ENCODE data around the gene CACNA1D. TPM values are rescaled to one million over a fixed set of nuclear protein-coding genes. Genes with fewer than 3 reads are reported as not detected.

CACNA1D gene
- total and polyA plus RNA-seq, 7 experiments from 2014 or later, result 0.61 to 2.0 (median 0.70) TPM; not detected in 4

DNA sequence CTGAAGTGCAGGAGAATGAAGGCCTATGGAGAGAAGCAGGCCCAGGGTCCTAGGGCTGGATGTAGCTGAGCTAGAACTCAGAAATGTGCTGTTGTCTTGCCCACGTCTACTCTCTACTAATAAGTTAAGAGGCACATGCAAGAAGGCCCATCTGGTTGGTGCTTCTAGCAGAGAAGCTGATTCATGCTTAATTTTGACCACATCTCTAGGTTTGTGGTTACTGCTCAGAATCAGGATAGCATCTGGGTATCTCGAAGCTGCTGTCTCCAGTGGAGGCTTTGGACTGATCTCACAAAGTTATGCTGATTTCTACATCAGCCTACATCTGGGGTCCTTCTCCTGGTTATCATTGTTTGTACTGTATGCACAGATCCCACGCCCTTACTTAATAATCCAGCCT lies 87.3 kb downstream of the CACNA1D start:
- Histone ChIP-seq H3K27me3 (ENCODE audit: control insufficient read depth in 2 of 2, insufficient read depth in 2 of 2, low read length in 2 of 2) (no peaks in the 10 kb centered on the region), H3K4me3 (ENCODE audit: low read length) (no peak overlapping the region), H3K4me1 (ENCODE audit: control insufficient read depth in 2 of 2, insufficient read depth in 2 of 2, low read length in 2 of 2) (no peaks in the 10 kb centered on the region), H3K36me3 (ENCODE audit: control insufficient read depth in 2 of 3, insufficient read depth in 3 of 3, low read length in 3 of 3) (no peaks in the 10 kb centered on the region), H3K27ac (ENCODE audit: low read depth, low read length) (no peak overlapping the region), H3K9me3 (ENCODE audit: control insufficient read depth in 2 of 3, low read length in 3 of 3) (no peaks in the 10 kb centered on the region)
- DNase-seq (no peak), ATAC-seq (peak; percentile 61)
- H3K36me3 Mint-ChIP-seq, result no peaks in the 10 kb centered on the region
- H3K4me1 Mint-ChIP-seq, result peaks cover 0 to 4% (median 0%) of the 10 kb centered on the region in 7 donors
- H3K27ac Mint-ChIP-seq, result no peak overlapping the region
- H3K4me3 Mint-ChIP-seq, result no peak overlapping the region
- H3K27me3 Mint-ChIP-seq, result peaks cover 0 to 6% (median 3%) of the 10 kb centered on the region in 5 donors
- CTCF ChIA-PET, result no interaction called here
- POLR2A ChIA-PET, result no interaction called here
- H3K9me3 Mint-ChIP-seq, result no peaks in the 10 kb centered on the region
- intact Hi-C loops (cut with micrococcal nuclease), result no loop called here

DNA sequence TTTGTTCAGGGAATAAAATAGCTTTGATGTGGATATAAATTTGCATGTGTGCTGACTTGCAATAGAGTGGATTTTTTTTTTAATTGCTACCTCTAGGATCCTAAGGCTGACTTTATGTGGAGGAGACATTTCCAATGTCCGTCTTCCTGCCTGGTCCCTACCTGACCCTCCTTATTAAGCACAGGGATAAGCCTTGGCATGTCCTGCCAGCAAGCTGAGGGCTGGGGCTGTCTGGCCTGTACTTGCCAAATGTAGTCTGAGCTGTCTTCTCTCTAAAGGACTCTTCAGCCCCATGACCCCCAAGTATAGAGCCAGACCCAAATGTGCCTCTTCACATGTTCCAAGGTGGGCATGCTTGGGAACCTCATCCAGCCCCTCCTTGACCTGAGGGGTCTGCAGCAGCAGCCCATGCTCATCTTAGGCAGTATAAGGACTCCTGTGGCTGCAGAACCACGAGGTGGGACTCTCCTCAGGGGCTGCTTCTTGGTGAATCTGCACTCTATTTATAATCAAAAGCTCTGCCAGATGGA lies 88.8 kb downstream of the CACNA1D start:
- H3K27me3 Mint-ChIP-seq, result peaks cover 0 to 2% (median 0%) of the 10 kb centered on the region in 5 donors
- no peak for ATAC-seq
- intact Hi-C loops (cut with micrococcal nuclease), result no loop called here

DNA sequence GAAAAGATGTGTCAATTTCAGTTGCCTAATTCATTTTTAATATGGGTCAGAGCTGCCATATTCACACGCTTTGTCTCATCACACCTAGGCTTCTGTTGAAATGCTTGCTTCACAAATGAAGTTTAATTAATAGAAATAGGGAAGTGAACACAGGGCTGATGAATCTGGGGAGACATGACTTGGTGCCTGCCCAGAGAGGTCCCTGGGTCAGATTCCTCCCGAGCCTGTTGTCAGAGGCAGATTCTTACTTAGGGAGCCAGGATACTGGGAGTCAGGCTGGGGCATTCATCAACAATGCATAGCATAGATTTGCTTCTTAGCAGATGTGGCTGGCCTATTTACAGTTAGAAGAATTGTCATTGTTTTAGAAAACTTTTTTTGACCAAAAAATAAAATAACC lies 90.6 kb downstream of the CACNA1D start:
- Histone ChIP-seq H3K27me3 (ENCODE audit: control insufficient read depth in 2 of 2, insufficient read depth in 2 of 2, low read length in 2 of 2) (no peaks in the 10 kb centered on the region), H3K4me3 (ENCODE audit: low read length) (no peak overlapping the region), H3K27ac (ENCODE audit: low read depth, low read length) (no peak overlapping the region), H3K36me3 (ENCODE audit: control insufficient read depth in 2 of 3, insufficient read depth in 3 of 3, low read length in 3 of 3) (no peaks in the 10 kb centered on the region), H3K4me1 (ENCODE audit: control insufficient read depth in 2 of 2, insufficient read depth in 2 of 2, low read length in 2 of 2) (no peaks in the 10 kb centered on the region), H3K9me3 (ENCODE audit: control insufficient read depth in 2 of 3, low read length in 3 of 3) (no peaks in the 10 kb centered on the region)
- H3K9me3 Mint-ChIP-seq, result no peaks in the 10 kb centered on the region
- H3K36me3 Mint-ChIP-seq, result no peaks in the 10 kb centered on the region
- POLR2A ChIA-PET, result no interaction called here
- peaks cover 0 to 6% (median 0%) of the 10 kb centered on the region in 7 donors for H3K4me1 Mint-ChIP-seq
- intact Hi-C loops (cut with micrococcal nuclease), result no loop called here
- H3K27me3 Mint-ChIP-seq, result peaks cover 0 to 1% (median 0%) of the 10 kb centered on the region in 5 donors
- no peak overlapping the region for H3K4me3 Mint-ChIP-seq
- CTCF ChIA-PET, result no interaction called here
- DNase-seq, result no peak
- no peak for ATAC-seq
- H3K27ac Mint-ChIP-seq, result no peak overlapping the region

More for the DNA sequence above, 88.8 kb downstream of the CACNA1D start:
- CTCF ChIA-PET, result no interaction called here
- no peak overlapping the region for H3K27ac ChIP-seq (ENCODE audit: low read depth, low read length)
- Mint-ChIP-seq H3K9me3 (no peaks in the 10 kb centered on the region), H3K27ac (no peak overlapping the region), H3K4me3 (no peak overlapping the region), H3K4me1 (peaks cover 0 to 4% (median 0%) of the 10 kb centered on the region in 7 donors), H3K36me3 (no peaks in the 10 kb centered on the region)
- no peaks in the 10 kb centered on the region for H3K27me3 ChIP-seq (ENCODE audit: control insufficient read depth in 2 of 2, insufficient read depth in 2 of 2, low read length in 2 of 2)
- H3K36me3 ChIP-seq (ENCODE audit: control insufficient read depth in 2 of 3, insufficient read depth in 3 of 3, low read length in 3 of 3), result no peaks in the 10 kb centered on the region
- H3K4me3 ChIP-seq (ENCODE audit: low read length), result no peak overlapping the region
- POLR2A ChIA-PET, result no interaction called here
- no peak for DNase-seq
- no peaks in the 10 kb centered on the region for H3K4me1 ChIP-seq (ENCODE audit: control insufficient read depth in 2 of 2, insufficient read depth in 2 of 2, low read length in 2 of 2)
- no peaks in the 10 kb centered on the region for H3K9me3 ChIP-seq (ENCODE audit: control insufficient read depth in 2 of 3, low read length in 3 of 3)

DNA sequence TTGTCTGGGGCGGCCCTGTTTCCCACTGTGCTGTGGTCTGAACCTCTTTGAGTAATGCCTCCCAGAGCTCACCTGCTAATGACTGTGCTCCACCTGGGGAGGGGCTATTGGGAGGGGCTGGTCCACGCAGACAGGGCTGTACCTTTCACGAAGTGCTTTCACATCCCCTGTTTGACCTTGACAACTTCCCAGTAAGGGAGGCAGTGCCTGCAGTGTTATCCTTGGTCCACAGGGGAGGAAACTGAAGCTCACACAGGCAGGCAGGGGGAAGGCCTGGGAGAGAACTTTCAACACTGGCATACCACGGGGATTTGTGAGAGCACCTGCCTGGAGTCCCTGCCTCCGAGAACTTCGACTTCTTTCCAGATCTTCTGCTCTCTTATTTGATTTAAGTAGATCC lies 91.2 kb downstream of the CACNA1D start:
- no peaks in the 10 kb centered on the region for H3K9me3 Mint-ChIP-seq
- CTCF ChIA-PET, result no interaction called here
- no peak overlapping the region for H3K4me3 Mint-ChIP-seq
- Histone ChIP-seq H3K27ac (ENCODE audit: low read depth, low read length) (no peak overlapping the region), H3K4me1 (ENCODE audit: control insufficient read depth in 2 of 2, insufficient read depth in 2 of 2, low read length in 2 of 2) (no peaks in the 10 kb centered on the region), H3K9me3 (ENCODE audit: control insufficient read depth in 2 of 3, low read length in 3 of 3) (no peaks in the 10 kb centered on the region), H3K36me3 (ENCODE audit: control insufficient read depth in 2 of 3, insufficient read depth in 3 of 3, low read length in 3 of 3) (no peaks in the 10 kb centered on the region), H3K27me3 (ENCODE audit: control insufficient read depth in 2 of 2, insufficient read depth in 2 of 2, low read length in 2 of 2) (no peaks in the 10 kb centered on the region), H3K4me3 (ENCODE audit: low read length) (no peak overlapping the region)
- peaks cover 0 to 1% (median 0%) of the 10 kb centered on the region in 5 donors for H3K27me3 Mint-ChIP-seq
- DNase-seq (no peak), ATAC-seq (no peak)
- H3K4me1 Mint-ChIP-seq, result peaks cover 0 to 6% (median 0%) of the 10 kb centered on the region in 7 donors
- H3K36me3 Mint-ChIP-seq, result no peaks in the 10 kb centered on the region
- POLR2A ChIA-PET, result no interaction called here
- H3K27ac Mint-ChIP-seq, result no peak overlapping the region
- intact Hi-C loops (cut with micrococcal nuclease), result no loop called here

DNA sequence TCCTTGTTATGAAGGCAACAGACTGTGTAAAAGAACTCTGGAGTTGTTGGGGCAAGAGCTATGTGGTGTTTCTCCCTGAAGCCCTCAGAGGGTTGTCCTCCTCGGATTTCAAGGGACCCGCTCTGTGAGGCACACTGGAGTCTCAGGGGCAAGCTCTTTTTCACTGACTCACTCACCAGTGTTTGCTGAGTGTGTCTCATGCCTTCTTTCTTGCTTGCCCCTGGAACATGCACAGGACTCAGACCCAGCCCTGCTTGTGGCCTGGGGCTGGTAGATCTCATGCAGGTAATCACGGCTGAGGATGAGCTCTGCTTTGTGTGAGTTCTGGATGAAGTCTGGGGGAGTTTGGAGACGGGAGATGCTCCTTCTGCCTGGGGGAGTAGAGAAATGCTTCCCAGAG lies 93.7 kb downstream of the CACNA1D start:
- ATAC-seq, result no peak
- Mint-ChIP-seq H3K36me3 (no peaks in the 10 kb centered on the region), H3K27me3 (peaks cover 0 to 4% (median 0%) of the 10 kb centered on the region in 5 donors), H3K27ac (peak overlapping the region in 1 of 9 donors; percentile 7), H3K4me1 (peaks cover 0 to 1% (median 0%) of the 10 kb centered on the region in 7 donors), H3K9me3 (peaks cover 0 to 2% (median 0%) of the 10 kb centered on the region in 11 donors), H3K4me3 (no peak overlapping the region)
- POLR2A ChIA-PET, result no interaction called here
- Histone ChIP-seq H3K27me3 (ENCODE audit: control insufficient read depth in 2 of 2, insufficient read depth in 2 of 2, low read length in 2 of 2) (no peaks in the 10 kb centered on the region), H3K36me3 (ENCODE audit: control insufficient read depth in 2 of 3, insufficient read depth in 3 of 3, low read length in 3 of 3) (no peaks in the 10 kb centered on the region), H3K9me3 (ENCODE audit: control insufficient read depth in 2 of 3, low read length in 3 of 3) (no peaks in the 10 kb centered on the region), H3K27ac (ENCODE audit: low read depth, low read length) (no peak overlapping the region), H3K4me3 (ENCODE audit: low read length) (no peak overlapping the region), H3K4me1 (ENCODE audit: control insufficient read depth in 2 of 2, insufficient read depth in 2 of 2, low read length in 2 of 2) (no peaks in the 10 kb centered on the region)
- CTCF ChIA-PET, result no interaction called here
- intact Hi-C loops (cut with micrococcal nuclease), result no loop called here
- no peak for DNase-seq

DNA sequence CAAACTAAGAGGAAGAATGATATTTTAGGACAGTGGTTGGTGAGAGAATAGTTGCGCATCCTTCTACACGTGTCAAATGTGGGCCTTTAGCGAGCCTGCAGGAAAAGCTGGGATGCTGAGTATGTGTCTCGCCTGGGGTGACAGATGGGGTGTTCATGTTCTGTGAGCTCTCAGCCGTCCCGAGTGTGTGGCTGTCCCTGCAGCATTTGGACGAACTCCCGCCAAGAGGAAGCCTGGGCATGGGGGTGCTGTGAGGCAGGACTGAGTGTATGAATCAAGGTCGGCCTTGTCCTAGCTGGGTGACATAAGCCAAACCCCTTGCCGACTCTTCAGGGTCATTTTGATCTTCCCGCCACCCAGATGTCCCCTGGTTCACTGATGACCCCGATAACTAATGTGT lies 94.8 kb downstream of the CACNA1D start:
- no peak for DNase-seq
- H3K36me3 Mint-ChIP-seq, result no peaks in the 10 kb centered on the region
- no peak overlapping the region for H3K4me3 ChIP-seq (ENCODE audit: low read length)
- no peak for ATAC-seq
- peaks cover 0 to 2% (median 0%) of the 10 kb centered on the region in 11 donors for H3K9me3 Mint-ChIP-seq
- H3K4me3 Mint-ChIP-seq, result no peak overlapping the region
- no peaks in the 10 kb centered on the region for H3K9me3 ChIP-seq (ENCODE audit: control insufficient read depth in 2 of 3, low read length in 3 of 3)
- peaks cover 0 to 4% (median 0%) of the 10 kb centered on the region in 5 donors for H3K27me3 Mint-ChIP-seq
- peaks cover 0 to 1% (median 0%) of the 10 kb centered on the region in 7 donors for H3K4me1 Mint-ChIP-seq
- POLR2A ChIA-PET, result no interaction called here
- H3K27ac Mint-ChIP-seq, result no peak overlapping the region
- H3K27ac ChIP-seq (ENCODE audit: low read depth, low read length), result no peak overlapping the region
- no peaks in the 10 kb centered on the region for H3K27me3 ChIP-seq (ENCODE audit: control insufficient read depth in 2 of 2, insufficient read depth in 2 of 2, low read length in 2 of 2)
- no peaks in the 10 kb centered on the region for H3K36me3 ChIP-seq (ENCODE audit: control insufficient read depth in 2 of 3, insufficient read depth in 3 of 3, low read length in 3 of 3)
- intact Hi-C loops (cut with micrococcal nuclease), result no loop called here
- no peaks in the 10 kb centered on the region for H3K4me1 ChIP-seq (ENCODE audit: control insufficient read depth in 2 of 2, insufficient read depth in 2 of 2, low read length in 2 of 2)
- CTCF ChIA-PET, result no interaction called here

DNA sequence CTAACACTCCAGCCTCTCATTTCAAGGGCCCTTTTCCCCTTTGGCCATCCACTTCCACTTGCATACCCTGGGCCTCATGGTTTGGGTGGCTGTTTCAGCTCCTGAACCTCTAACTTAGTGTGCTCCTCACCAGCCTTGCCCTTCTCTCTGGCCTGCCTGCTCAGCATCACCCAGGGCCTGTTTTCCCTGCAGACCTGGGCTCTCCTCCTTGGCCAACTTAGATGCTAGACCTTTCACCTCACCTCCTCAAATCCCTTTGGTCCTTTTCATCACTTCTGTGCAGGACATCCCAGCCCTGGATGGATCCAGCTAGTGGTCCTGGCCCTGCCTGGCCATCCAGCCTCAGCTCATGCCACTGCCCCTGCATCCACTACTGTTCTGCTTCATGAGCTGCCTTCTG lies 95.4 kb downstream of the CACNA1D start:
- Histone ChIP-seq H3K27me3 (ENCODE audit: control insufficient read depth in 2 of 2, insufficient read depth in 2 of 2, low read length in 2 of 2) (no peaks in the 10 kb centered on the region), H3K4me1 (ENCODE audit: control insufficient read depth in 2 of 2, insufficient read depth in 2 of 2, low read length in 2 of 2) (no peaks in the 10 kb centered on the region), H3K36me3 (ENCODE audit: control insufficient read depth in 2 of 3, insufficient read depth in 3 of 3, low read length in 3 of 3) (no peaks in the 10 kb centered on the region), H3K27ac (ENCODE audit: low read depth, low read length) (no peak overlapping the region), H3K4me3 (ENCODE audit: low read length) (no peak overlapping the region), H3K9me3 (ENCODE audit: control insufficient read depth in 2 of 3, low read length in 3 of 3) (no peaks in the 10 kb centered on the region)
- POLR2A ChIA-PET, result no interaction called here
- no peaks in the 10 kb centered on the region for H3K36me3 Mint-ChIP-seq
- H3K27ac Mint-ChIP-seq, result no peak overlapping the region
- peaks cover 0 to 1% (median 0%) of the 10 kb centered on the region in 7 donors for H3K4me1 Mint-ChIP-seq
- H3K9me3 Mint-ChIP-seq, result peaks cover 0 to 2% (median 0%) of the 10 kb centered on the region in 11 donors
- intact Hi-C loops (cut with micrococcal nuclease), result no loop called here
- CTCF ChIA-PET, result no interaction called here
- H3K4me3 Mint-ChIP-seq, result no peak overlapping the region
- ATAC-seq (no peak), DNase-seq (no peak)
- peaks cover 0 to 4% (median 0%) of the 10 kb centered on the region in 5 donors for H3K27me3 Mint-ChIP-seq

Data from naive thymus-derived CD4-positive, alpha-beta T cell (primary cell).